Right lobe of liver (tissue), 4 donors: ENCODE data around the gene TYROBP.

Experiments used
- CTCF ChIP-seq, 4 donors: fragments of 200-600 bp in 3 of 4; fragments of 450-650 bp in 1 of 4; IDR thresholded peaks; one replicate each; pipeline versions ENCODE4 v1.5.1 to v1.8.0; 2016 to 2022; ENCODE audit warnings: antibody characterized with exemption in 4 of 4, mild to moderate bottlenecking in 2 of 4
- POLR2A ChIP-seq: fragments of 450-650 bp; IDR thresholded peaks from one replicate; pipeline ENCODE4 v1.6.1; 2017; ENCODE audit warnings: antibody characterized with exemption, mild to moderate bottlenecking
- donor health status: DM: no; HTN: no; CAD: no.
- donor health status: DM: no; HTN: no; CAD: no.
- donor health status: DM: no; HTN: yes; CAD: no.

- no peak for TF ChIP-seq POLR2A
- no peak for TF ChIP-seq CTCF (IDR thresholded peaks at IDR 0.05)
Observed at GRCh38 chr19:35940839-35941238, 32.7 kb upstream of the TYROBP start.
